ENCODE measurements around the gene USP17L5.
"Not testable (repeated sequence)": the region's sequence is repeated elsewhere in the genome, so short reads cannot be mapped to it uniquely, and the experiment has no call there.

Gene USP17L5

GRCh38 chr4:9334358-9334757 lies 4.8 kb upstream of the USP17L5 start, which contains the start of gene USP17L26:
Gene USP17L26, plus strand, starts transcription at chr4:9334658. Its CDS starts 0 bp downstream, at chr4:9334658.
- H3K79me1 ChIP-seq (ENCODE audit: low read length); H3K9ac ChIP-seq (ENCODE audit: low read length); H3K79me2 ChIP-seq (ENCODE audit: control insufficient read depth, insufficient read depth, low read length, poor library complexity); H2BK120ac ChIP-seq (ENCODE audit: insufficient read depth, low read length, poor library complexity); H3K9me3 ChIP-seq (ENCODE audit: insufficient read depth, low read depth, low read length); H4K8ac ChIP-seq (ENCODE audit: low read depth, low read length); H3K4me1 ChIP-seq (ENCODE audit: control insufficient read depth in 1 of 2, insufficient read depth in 2 of 2, low read length in 2 of 2); H3K23ac ChIP-seq (ENCODE audit: low read length); H2AK5ac ChIP-seq (ENCODE audit: low read length); H3K4me2 ChIP-seq (ENCODE audit: low read length); H3K27me3 ChIP-seq (ENCODE audit: insufficient read depth, low read length); H4K12ac ChIP-seq (ENCODE audit: low read depth, low read length); H3K27ac ChIP-seq (ENCODE audit: low read depth, low read length); H3K4me3 ChIP-seq (ENCODE audit: low read depth, low read length); H3K36me3 ChIP-seq (ENCODE audit: control insufficient read depth in 1 of 2, insufficient read depth in 2 of 2, low read length in 2 of 2); H3K14ac ChIP-seq (ENCODE audit: low read length); H2AFZ ChIP-seq (ENCODE audit: insufficient read depth, low read length, poor library complexity); DNase-seq; H4K91ac ChIP-seq (ENCODE audit: low read depth, low read length); H3K4ac ChIP-seq (ENCODE audit: low read depth, low read length); H3K18ac ChIP-seq (ENCODE audit: low read length); H2BK5ac ChIP-seq (ENCODE audit: low read depth, low read length, poor library complexity); H2BK12ac ChIP-seq (ENCODE audit: low read length): not testable (repeated sequence)
- WGBS (ENCODE audit: extremely low coverage, insufficient coverage, insufficient read length) = no CpG with 5 or more reads among the region's 15 CpGs

GRCh38 chr4:9343848-9344247 lies 4.6 kb downstream of the USP17L5 start, which contains the start of gene USP17L27:
Gene USP17L27, plus strand, starts transcription at chr4:9344148. Its CDS starts 0 bp downstream, at chr4:9344148.
- WGBS (ENCODE audit: extremely low coverage, insufficient coverage, insufficient read length) = no CpG with 5 or more reads among the region's 15 CpGs
- H2BK12ac ChIP-seq (ENCODE audit: low read length); H3K4me1 ChIP-seq (ENCODE audit: control insufficient read depth in 1 of 2, insufficient read depth in 2 of 2, low read length in 2 of 2); H4K8ac ChIP-seq (ENCODE audit: low read depth, low read length); H3K27me3 ChIP-seq (ENCODE audit: insufficient read depth, low read length); DNase-seq; H2BK120ac ChIP-seq (ENCODE audit: insufficient read depth, low read length, poor library complexity); H3K4me2 ChIP-seq (ENCODE audit: low read length); H3K79me1 ChIP-seq (ENCODE audit: low read length); H3K79me2 ChIP-seq (ENCODE audit: control insufficient read depth, insufficient read depth, low read length, poor library complexity); H3K36me3 ChIP-seq (ENCODE audit: control insufficient read depth in 1 of 2, insufficient read depth in 2 of 2, low read length in 2 of 2); H3K14ac ChIP-seq (ENCODE audit: low read length); H3K23ac ChIP-seq (ENCODE audit: low read length); H4K91ac ChIP-seq (ENCODE audit: low read depth, low read length); H3K27ac ChIP-seq (ENCODE audit: low read depth, low read length); H2AK5ac ChIP-seq (ENCODE audit: low read length); H2BK5ac ChIP-seq (ENCODE audit: low read depth, low read length, poor library complexity); H4K12ac ChIP-seq (ENCODE audit: low read depth, low read length); H3K4me3 ChIP-seq (ENCODE audit: low read depth, low read length); H3K9me3 ChIP-seq (ENCODE audit: insufficient read depth, low read depth, low read length); H3K4ac ChIP-seq (ENCODE audit: low read depth, low read length); H3K18ac ChIP-seq (ENCODE audit: low read length); H2AFZ ChIP-seq (ENCODE audit: insufficient read depth, low read length, poor library complexity); H3K9ac ChIP-seq (ENCODE audit: low read length): not testable (repeated sequence)

- H2AFZ ChIP-seq (ENCODE audit: insufficient read depth, low read length, poor library complexity); H2BK12ac ChIP-seq (ENCODE audit: low read length); H3K4me3 ChIP-seq (ENCODE audit: low read depth, low read length); H3K79me2 ChIP-seq (ENCODE audit: control insufficient read depth, insufficient read depth, low read length, poor library complexity); H4K91ac ChIP-seq (ENCODE audit: low read depth, low read length); H3K79me1 ChIP-seq (ENCODE audit: low read length); H2BK120ac ChIP-seq (ENCODE audit: insufficient read depth, low read length, poor library complexity); H3K14ac ChIP-seq (ENCODE audit: low read length); H3K36me3 ChIP-seq (ENCODE audit: control insufficient read depth in 1 of 2, insufficient read depth in 2 of 2, low read length in 2 of 2); H2BK5ac ChIP-seq (ENCODE audit: low read depth, low read length, poor library complexity); H3K18ac ChIP-seq (ENCODE audit: low read length); H3K27me3 ChIP-seq (ENCODE audit: insufficient read depth, low read length); DNase-seq; H3K4ac ChIP-seq (ENCODE audit: low read depth, low read length); H4K12ac ChIP-seq (ENCODE audit: low read depth, low read length); H3K4me1 ChIP-seq (ENCODE audit: control insufficient read depth in 1 of 2, insufficient read depth in 2 of 2, low read length in 2 of 2); H4K8ac ChIP-seq (ENCODE audit: low read depth, low read length); H3K23ac ChIP-seq (ENCODE audit: low read length); H3K9ac ChIP-seq (ENCODE audit: low read length); H3K9me3 ChIP-seq (ENCODE audit: insufficient read depth, low read depth, low read length); H3K4me2 ChIP-seq (ENCODE audit: low read length); H3K27ac ChIP-seq (ENCODE audit: low read depth, low read length); H2AK5ac ChIP-seq (ENCODE audit: low read length): not testable (repeated sequence)
- WGBS (ENCODE audit: extremely low coverage, insufficient coverage, insufficient read length) = no CpG with 5 or more reads among the region's 15 CpGs
Observed at GRCh38 chr4:9348593-9348992, 9.4 kb downstream of the USP17L5 start, which contains the start of gene USP17L28. Gene USP17L28, plus strand, starts transcription at chr4:9348893. Its CDS starts 0 bp downstream, at chr4:9348893.

GRCh38 chr4:9350866-9351265 lies 11.7 kb downstream of the USP17L5 start:
- H3K27ac ChIP-seq (ENCODE audit: low read depth, low read length); H4K91ac ChIP-seq (ENCODE audit: low read depth, low read length); H3K4me1 ChIP-seq (ENCODE audit: control insufficient read depth in 1 of 2, insufficient read depth in 2 of 2, low read length in 2 of 2); H2BK12ac ChIP-seq (ENCODE audit: low read length); H3K18ac ChIP-seq (ENCODE audit: low read length); H3K4me3 ChIP-seq (ENCODE audit: low read depth, low read length); H3K79me2 ChIP-seq (ENCODE audit: control insufficient read depth, insufficient read depth, low read length, poor library complexity); DNase-seq; H3K9me3 ChIP-seq (ENCODE audit: insufficient read depth, low read depth, low read length); H3K9ac ChIP-seq (ENCODE audit: low read length); H3K4me2 ChIP-seq (ENCODE audit: low read length); H4K12ac ChIP-seq (ENCODE audit: low read depth, low read length); H2BK120ac ChIP-seq (ENCODE audit: insufficient read depth, low read length, poor library complexity); H2BK5ac ChIP-seq (ENCODE audit: low read depth, low read length, poor library complexity); H4K8ac ChIP-seq (ENCODE audit: low read depth, low read length); H3K36me3 ChIP-seq (ENCODE audit: control insufficient read depth in 1 of 2, insufficient read depth in 2 of 2, low read length in 2 of 2); H2AFZ ChIP-seq (ENCODE audit: insufficient read depth, low read length, poor library complexity); H3K27me3 ChIP-seq (ENCODE audit: insufficient read depth, low read length); H3K79me1 ChIP-seq (ENCODE audit: low read length); H3K14ac ChIP-seq (ENCODE audit: low read length); H3K4ac ChIP-seq (ENCODE audit: low read depth, low read length); H3K23ac ChIP-seq (ENCODE audit: low read length); H2AK5ac ChIP-seq (ENCODE audit: low read length): not testable (repeated sequence)
- no CpG with 5 or more reads among the region's 18 CpGs for WGBS (ENCODE audit: extremely low coverage, insufficient coverage, insufficient read length)
